HL-60/S4 treated with phorbol 12-myristate 13-acetate at 8.2 ng/mL for 4 days and 3 days (cell line): Measurements from ENCODE around the gene RHBDD2.

Experiments used
- in situ Hi-C: fragments of 300-500 bp; cut with MboI; formaldehyde crosslinking; loops from 2 replicates; pipeline ENCODE4 v1.15.0; 2022; ENCODE audit warnings: low sequenced_read_pairs

Gene RHBDD2

DNA sequence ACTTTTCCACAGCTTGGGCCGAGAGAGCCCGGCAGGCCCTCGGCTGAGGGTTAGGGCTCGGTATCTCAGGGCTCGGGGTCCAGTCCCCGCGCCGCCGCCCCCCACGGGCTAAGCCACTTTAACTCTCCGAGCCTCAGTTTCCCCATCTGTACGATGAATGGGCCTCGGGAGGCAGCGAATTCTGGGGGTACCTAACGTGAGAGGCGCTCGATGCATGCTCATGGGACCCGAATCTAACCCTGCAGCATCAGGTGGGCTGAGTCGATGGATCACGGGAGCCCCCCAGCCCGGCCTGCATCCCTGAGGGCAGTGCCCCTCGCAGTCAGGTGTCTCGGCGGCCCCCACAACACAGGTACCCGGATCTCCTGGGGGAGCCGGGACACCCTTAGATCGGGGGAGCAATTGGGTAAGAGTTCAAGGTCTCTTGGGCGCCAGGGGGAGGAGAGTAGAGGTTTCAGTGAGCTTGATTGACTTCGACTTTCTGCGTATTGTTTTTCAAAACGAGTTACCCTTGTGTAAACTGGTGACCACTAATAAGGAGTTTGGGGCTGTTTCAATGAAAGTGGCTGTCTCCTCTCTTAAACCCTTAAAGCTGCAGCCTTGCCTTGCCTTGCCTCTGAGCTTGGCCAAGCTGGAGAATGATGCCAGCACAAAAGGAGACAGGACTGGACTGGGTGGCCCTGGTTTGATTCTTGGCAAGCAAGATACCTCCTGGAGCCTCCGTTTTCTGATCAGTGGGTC is 36.8 kb downstream of the RHBDD2 start:
- in situ Hi-C loops: no loop called here

- in situ Hi-C loops: no loop called here
These were observed 37.4 kb downstream of the RHBDD2 start for GRCh38 chr7:75916259-75916658.

GRCh38 chr7:75916685-75917634 is 38.1 kb downstream of the RHBDD2 start:
- in situ Hi-C loops: no loop called here

DNA sequence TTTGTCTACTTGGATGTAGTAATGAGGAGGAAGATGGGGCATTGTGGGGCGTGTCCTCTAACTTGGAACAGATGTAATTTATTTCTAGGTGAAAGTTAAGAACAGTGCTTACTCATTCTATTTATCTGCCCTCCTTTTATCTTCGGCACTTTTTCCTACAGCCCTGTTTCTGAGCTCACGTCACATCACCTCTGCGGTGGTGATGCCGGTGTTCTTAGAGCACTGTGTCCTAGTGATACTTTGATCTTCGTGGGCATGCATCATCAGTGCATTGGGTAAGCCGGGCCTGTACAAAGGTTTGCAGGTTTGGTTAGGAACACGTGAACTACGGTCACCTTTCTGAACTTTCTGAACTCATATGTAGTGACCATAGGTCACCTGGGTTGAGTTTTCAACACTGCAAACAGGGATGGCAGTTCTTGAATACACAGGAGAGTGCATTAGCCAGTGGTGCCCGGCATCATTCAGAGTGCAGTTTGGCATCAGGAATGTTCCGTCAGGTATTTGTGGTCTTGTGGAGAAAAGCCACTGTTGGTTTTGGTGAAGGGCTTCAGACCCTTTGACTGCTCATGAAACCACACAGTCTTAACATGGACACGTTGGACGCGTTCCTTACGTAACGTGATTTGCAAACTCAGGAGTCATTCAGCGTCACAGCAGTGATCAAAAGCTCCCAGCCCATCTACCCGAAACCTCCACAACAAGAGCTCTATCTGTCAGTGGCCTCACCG is 41.8 kb downstream of the RHBDD2 start:
- in situ Hi-C loops: no loop called here

- in situ Hi-C loops: no loop called here
These were observed 42.6 kb downstream of the RHBDD2 start for GRCh38 chr7:75921479-75921878.

- in situ Hi-C loops: no loop called here
These were observed 44.3 kb downstream of the RHBDD2 start for GRCh38 chr7:75922966-75923603.

- in situ Hi-C loops: no loop called here
These were observed 45.4 kb downstream of the RHBDD2 start for GRCh38 chr7:75924256-75924655.

GRCh38 chr7:75924889-75925288 is 46.1 kb downstream of the RHBDD2 start:
- in situ Hi-C loops: no loop called here

DNA sequence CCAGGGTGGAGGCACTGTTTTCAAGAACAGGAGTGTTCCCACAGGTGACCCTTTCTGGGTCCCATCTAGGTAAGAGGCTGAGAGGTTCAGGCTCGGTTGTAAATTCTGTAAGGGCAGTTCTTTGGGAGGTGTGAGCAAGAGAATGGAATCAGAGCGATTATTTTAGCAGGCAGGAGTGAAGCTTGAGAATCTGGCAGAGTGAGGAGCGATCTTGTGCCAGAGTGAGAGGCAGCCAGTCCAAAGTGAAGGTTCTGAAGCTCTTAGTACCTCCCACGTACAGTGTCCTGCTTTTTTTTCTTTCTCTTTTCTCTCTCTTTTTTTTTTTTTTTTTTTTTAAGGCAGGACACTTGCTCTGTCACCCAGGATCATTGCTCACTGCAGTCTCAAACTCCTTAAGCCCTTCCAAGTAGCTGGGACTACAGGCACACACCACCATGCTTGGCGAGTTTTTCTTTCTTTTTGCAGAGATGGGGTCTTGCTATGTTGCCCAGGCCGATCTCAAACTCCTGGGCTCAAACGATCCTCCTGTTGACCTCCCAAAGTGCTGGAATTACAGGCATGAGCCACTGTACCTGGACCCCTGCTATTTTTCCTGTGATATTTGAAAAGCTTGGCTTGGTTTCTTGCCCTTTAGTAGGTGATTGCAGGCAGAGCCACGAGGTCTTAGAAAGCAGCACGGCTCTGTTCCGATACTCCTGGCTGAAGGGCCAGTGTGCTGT is 47.0 kb downstream of the RHBDD2 start:
- in situ Hi-C loops: no loop called here

- in situ Hi-C loops: no loop called here
These were observed 49.7 kb downstream of the RHBDD2 start for GRCh38 chr7:75928568-75928914.

DNA sequence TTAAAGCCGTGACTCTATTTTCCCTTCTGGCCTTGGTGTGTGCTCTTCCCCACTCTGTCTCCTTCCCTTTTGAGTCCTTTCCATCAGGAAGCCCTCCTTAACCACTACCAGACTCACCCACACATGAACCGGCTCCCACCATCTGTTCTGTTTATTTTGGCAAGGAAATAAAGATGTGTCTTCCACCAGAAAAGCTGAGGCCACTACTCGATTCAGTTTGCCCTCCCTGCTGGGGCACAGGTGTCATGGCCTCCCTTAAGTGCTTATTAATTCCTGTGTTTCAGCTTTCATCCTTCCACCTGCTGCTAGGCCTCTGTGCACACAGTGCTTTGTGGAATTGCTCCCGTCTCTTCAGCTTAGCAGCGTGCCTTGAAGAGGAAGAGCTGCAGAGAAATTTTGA is 52.8 kb downstream of the RHBDD2 start:
- in situ Hi-C loops: no loop called here

- in situ Hi-C loops: no loop called here
These were observed 59.3 kb downstream of the RHBDD2 start for GRCh38 chr7:75937958-75938786.
